HS-5 (cell line): ENCODE measurements around the gene CSNK1G2.
A peak's percentile ranks its signal among the peaks of the same experiment; 100 is the strongest.

ENCODE experiments used
- DNase-seq: peaks from one replicate; pipeline ENCODE4 v3.0.0-alpha.2; 2012; ENCODE audit warnings: low read depth

CSNK1G2 gene

DNA sequence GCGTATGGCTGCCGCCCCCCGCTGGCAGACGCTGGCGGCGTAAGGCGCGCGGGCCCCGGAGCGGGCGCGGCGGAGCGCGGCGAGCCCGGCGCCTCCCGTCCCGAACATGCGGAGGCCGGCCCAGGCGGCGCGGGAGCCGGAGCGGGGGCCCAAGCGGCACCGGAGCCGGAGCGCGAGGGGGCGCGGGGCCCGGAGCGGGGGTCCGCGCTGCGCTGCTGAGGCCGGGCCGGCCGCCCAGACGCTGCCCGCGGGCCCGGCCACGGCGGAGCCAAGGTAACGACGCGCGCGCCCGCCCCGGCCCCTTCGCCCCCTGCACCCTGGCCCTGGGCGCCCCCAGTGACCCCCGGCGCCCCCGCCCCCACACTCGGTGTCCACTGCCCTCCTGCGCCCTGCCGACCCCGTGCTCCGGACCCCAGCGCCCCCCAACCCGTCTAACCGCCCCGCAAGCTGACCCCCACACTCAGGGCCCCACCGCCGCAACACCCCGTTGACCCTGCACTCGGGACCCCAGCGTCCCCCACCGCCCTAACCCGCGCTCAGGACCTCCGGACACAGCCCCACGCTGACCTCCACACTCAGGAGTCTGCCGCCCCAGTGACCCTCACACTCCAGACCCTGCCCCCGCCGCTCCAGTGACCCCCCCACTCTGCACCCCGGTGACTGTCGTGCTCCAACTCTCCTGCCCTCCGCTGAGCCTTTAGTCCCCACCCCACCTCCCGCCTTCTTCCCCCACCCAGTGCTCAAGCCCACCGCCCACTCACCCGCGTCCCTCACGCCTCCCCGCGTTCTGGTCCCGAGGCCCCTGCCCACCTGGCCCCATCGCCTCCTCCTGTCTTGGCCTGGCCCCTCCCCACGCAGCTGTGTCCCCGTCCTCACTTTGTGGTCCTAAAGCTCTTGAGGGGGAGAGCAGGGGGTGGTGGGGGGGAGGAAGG, at the start of gene CSNK1G2:
Gene CSNK1G2, plus strand, starts transcription at position 27 of the 932 bp plus-strand sequence. CDS start 28,601 bp downstream, outside the sequence.
- DNase-seq = no peak

DNA sequence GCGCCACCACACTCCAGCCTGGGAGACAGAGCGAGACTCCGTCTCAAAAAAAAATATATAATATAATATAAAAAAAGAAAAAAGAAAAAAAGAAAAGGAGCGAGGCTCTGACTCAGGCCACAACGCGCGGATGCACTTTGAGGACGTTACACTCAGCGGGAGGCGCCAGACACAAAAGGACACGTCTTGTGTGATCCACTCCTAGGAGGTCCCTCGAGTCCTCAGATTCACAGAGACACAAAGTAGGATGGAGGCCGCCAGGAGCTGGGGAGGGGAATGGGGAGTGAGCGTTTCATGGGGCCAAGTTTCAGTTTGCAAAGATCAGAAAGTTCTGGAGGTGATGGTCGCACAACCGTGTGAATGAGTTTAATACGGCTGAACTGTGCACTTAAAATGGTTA, 47.2 kb upstream of the CSNK1G2 start:
- no peak for DNase-seq

DNA sequence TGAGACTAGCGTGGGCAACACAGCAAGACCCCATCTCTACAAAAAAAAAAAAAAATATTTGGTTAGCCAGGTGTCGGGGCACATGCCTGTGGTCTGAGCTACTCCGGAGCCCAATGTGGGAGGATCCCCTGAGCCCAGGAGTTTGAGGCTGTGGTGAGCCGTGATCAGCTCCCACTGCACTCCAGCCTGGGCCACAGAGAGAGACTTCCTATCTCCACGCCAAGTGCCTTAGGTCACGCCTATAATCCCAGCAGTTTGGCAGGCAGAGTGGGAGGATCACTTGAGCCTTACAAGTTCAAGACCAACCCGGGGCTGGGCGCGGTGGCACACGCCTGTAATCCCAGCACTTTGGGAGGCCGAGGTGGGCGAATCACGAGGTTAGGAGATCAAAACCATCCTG, 44.5 kb upstream of the CSNK1G2 start:
- DNase-seq = no peak

DNA sequence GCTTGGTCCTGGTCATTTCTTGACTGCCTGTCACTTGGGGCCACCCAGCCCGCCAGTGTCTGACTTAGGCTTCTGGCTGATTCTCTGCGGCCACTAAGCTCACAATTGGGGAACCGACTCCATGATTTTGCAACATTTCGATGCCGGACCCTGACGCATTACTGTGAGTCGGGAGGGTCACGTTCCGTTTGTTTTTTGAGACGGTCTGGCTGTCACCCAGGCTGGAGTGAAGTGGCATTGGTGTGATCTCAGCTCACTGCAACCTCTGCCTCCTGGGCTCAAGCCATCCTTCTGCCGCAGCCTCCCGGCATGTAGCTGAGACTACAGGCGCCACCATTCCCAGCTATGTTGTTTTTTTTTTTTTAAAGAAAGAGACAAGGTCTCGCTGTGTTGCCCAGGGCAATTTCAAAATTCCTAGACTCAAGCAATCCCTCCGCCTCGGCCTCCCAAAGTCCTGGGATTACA, 39.0 kb upstream of the CSNK1G2 start:
- no peak for DNase-seq

DNA sequence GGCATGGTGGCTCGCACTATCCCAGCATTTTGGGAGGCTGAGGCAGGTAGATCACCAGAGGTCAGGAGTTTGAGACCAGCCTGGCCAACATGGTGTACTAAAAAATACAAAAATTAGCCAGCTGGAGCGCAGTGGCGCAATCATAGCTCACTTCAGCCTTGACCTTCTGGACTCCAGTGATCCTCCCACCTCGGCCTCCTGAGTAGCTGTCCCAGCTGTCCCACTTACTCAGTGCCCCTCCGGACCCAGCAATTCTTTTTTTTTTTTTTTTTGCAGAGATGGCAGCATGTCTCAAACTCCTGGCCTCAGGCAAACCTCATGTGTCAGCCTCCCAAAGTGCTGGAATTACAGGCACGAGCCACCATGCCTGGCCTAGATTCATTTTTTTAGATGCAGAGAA, 38.0 kb upstream of the CSNK1G2 start:
- no peak for DNase-seq

DNA sequence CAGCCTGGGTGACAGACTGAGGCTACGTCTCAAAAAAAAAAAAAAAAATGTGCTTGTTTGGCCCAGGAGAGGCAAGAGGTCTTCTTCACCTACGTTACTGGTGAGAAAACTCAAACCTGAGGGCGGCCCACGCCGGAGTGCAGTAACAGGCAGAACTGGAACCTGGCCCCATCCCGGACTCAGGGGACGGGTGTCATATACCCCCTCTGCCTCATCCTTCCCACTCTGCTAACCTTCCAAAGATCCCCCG, 36.2 kb upstream of the CSNK1G2 start:
- DNase-seq = no peak

DNA sequence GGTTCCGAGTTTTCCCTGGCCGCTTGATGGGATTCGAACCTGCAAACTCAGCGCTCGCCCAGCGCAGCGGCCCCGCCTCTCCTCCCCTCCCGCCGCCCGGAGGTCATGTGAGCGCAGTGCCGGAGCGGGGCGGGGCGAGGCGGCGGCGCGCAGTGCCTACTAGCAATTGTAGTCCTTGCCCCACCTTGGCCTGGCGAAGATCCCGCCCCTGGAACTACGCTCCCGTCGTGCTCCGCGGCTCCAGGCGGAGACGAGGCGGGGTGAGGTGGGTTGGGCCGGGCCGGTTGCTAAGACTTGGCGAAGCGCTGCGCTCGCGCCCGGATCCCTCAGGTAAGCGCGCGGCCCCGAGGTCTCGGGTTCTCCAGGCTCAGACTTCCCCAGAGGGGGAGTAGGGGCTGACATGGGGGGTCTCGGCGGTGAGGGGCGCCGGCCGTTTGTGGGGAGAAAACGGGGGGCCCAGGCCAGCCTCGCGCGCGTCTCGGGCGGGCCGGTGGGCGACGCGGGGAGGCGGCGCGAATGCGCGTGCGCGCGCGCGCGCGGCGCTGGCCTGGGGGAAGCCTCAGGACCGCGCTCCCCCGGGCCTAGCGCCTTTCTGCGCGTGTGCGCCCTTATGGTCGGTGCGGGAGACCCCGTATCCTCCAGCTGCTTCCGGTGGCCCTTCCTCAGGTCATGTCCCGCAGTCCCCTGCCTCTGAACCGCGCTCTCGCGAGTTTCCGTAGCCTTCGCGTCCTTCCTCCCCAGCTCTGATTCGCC, 35.7 kb upstream of the CSNK1G2 start, which contains the start of the genes ADAT3 and SCAMP4:
Gene ADAT3, plus strand, starts transcription at position 290 of the 753 bp plus-strand sequence. CDS start 6,649 bp downstream, outside the sequence.
Gene SCAMP4, plus strand, starts transcription at position 290 of the 753 bp plus-strand sequence. CDS start 9,621 bp downstream, outside the sequence.
- peak; percentile 82 for DNase-seq

DNA sequence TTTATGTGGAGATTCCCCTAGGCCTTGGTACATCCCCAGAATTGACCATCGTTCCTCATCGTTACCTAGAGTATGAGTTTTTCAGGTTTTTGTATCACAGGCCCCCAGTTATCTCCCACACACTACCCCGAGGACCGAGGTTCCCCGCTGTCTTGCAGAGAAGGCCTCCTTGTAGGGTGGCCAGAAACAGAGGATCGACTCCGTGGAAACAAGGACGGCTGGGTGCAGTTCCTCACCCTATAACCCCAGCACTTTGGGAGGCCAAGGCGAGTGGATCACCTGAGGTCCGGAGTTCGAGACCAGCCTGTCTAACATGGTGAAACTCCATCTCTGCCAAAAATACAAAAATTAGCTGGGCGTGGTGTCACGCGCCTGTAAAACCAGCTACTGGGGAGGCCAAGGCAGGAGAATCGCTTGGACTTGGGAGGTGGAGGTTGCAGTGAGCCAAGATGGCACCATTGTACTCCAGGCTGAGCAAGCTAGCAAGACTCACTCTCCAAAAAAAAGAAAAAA, 35.1 kb upstream of the CSNK1G2 start:
- DNase-seq = no peak

DNA sequence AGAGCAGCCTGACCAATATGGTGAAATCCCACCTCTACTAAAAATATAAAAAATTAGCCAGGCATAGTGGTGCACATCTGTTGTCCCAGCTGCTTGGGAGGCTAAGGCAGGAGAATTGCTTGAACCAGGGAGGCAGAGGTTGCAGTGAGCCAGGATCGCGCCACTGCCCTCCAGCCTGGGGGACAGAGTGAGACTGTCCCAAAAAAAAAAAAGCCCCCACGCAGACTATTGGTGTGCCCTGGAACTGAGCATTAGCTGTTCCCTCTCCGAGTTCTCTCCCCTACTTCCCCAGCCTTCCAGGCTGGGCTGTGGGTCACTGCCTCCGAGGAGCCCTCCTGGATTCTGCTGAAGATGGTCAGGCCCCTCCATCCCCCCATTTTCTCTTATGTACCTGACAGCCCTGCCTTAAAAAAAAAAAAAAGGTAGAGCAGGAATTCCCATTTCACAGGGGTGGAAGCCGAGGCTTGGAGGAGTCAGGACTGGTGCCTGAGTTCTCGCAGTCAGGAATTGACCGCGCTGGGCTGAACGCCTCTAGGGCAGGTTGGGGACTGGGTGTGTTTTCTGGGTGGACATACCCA, 33.9 kb upstream of the CSNK1G2 start:
- DNase-seq = no peak

DNA sequence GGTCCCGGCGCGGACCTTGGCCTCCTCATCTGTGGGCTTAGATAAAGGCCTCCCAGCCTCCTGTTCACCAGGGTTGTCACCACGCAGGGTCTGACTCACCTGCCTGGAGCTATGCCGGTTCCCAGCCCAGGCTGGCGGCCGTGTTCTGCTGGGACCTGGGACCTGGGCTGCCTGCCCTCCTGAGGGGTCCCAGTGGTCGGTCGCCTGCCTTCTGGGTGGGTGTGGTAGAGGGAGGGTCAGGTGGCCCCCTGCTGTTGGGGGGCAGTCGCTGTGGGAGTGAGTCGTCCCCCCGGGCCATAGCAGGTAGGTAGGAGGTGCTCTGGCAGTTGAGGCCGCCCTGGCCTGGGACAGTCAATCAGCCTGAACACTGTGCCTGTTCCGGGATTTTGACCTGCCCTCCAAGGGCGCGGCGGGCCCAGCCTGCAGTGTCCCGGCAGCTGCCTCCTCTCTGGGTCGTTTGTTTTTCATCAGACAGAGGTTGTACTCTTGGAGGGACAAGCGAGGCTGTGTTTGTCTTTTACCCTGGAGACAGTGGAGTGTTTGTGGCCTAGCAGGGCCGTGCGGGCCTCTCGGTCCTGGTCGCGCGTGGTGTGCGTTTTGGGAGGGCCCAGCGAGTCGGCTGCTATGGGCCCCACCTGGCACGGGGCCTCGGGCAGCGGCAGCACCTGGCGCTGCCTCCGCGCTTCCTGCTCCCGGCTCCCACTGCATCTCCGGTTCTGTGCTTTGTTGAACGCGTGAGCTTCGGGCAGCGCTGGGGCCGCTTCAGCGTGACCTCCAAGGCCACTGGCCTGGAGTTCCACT, 33.2 kb upstream of the CSNK1G2 start:
- DNase-seq = no peak

DNA sequence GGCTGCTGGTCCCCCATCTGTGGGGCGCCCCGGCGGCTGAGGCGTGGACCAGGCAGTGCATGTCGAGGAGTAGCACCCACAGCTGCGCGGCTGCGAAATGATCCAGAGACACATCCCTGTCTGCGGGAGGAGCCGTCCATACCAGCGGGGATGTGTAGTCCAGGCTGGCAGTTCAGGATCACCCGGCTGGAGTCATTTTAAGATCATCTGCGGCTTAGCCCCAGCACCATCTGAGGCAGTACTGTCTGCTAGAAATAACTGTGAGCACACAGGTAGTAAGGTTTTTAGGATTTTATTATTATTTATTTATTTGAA, 32.7 kb upstream of the CSNK1G2 start:
- no peak for DNase-seq

DNA sequence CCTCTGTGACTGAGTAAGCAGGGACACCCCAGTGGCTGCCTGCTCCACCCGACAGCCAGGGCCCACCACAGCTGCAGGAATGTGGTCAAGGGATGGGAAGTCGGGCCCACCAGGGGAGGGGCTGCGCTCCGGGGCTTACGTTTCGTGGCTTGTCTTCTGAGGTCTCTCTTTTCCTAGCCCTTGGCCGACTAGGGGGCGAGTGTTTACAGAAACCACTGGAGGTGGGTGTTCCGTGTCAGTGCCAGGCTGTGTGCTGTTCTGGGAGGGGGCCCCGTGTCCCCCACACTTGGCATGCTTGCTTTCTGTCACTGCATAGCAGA, 31.3 kb upstream of the CSNK1G2 start:
- no peak for DNase-seq

DNA sequence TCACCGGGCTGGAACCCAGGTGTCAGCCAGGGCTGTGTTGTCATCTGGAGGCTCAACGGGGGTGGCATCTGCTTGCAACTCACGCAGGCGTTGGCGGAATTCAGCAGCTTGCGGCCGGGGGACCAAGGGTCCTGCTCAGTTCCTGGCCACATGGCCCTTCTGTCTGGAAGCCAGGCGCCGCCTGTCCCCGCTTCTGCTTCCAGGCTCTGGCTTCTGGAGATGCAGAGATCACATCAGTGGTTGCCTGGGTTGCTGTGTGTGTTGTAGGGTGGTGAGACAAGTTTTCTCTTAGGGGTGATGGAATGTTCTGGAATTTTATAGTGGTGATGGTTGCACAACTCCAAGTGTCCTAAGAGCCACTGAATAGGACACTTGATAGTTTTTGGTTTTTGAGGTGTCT, 30.8 kb upstream of the CSNK1G2 start:
- no peak for DNase-seq

DNA sequence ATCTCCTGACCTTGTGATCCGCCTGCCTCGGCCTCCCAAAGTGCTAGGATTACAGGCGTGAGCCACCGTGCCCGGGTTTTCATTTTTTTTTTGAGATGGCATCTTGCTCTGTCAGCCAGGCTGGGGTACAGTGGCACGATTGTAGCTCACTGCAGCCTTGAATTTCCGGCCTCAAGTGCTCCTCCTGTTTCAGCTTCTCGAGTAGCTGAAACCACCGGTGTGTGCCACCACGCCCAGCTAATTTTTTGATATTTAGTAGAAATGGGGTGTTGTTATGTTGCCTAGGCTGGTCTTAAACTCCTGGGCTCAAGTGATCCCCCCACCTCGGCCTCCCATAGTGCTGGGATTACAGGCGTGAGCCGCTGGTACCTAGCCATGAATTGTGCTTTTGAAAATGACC, 29.9 kb upstream of the CSNK1G2 start:
- no peak for DNase-seq

DNA sequence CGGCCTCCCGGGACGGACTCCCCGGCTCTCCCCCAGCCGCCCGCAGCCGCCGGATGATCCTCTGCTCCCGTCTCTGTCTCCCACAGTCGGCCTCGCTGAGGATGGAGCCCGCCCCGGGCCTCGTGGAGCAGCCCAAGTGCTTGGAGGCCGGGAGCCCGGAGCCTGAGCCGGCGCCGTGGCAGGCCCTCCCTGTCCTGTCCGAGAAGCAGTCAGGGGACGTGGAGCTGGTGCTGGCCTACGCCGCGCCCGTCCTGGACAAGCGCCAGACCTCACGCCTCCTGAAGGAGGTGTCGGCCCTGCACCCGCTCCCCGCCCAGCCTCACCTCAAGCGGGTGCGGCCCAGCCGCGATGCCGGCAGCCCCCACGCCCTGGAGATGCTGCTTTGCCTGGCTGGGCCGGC, 29.0 kb upstream of the CSNK1G2 start:
- DNase-seq = no peak

DNA sequence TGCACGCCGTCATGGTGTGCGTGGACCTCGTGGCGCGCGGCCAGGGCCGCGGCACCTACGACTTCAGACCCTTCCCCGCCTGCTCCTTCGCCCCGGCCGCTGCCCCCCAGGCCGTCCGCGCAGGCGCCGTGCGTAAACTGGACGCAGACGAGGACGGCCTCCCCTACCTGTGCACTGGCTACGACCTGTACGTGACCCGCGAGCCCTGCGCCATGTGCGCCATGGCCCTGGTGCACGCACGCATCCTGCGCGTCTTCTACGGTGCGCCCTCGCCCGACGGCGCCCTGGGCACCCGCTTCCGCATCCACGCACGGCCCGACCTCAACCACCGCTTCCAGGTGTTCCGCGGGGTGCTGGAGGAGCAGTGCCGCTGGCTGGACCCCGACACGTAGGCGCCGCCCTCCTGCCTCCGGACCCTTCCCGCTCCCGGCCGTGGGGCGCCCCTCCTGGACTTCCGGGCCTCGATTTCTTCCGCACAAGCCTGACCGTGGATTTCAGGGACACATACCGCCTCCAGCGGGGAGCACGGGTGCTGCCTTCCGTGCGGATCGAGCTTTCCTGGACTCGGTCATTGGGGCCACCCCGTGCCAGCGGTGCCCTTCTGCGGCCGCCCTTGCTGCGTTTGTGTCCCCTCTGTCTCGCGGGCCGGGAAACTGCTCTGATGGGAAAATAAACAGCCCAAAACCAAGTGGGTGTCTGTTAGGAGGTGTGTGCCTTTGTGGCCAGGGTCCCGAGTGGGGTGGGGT, 28.0 kb upstream of the CSNK1G2 start:
- no peak for DNase-seq

DNA sequence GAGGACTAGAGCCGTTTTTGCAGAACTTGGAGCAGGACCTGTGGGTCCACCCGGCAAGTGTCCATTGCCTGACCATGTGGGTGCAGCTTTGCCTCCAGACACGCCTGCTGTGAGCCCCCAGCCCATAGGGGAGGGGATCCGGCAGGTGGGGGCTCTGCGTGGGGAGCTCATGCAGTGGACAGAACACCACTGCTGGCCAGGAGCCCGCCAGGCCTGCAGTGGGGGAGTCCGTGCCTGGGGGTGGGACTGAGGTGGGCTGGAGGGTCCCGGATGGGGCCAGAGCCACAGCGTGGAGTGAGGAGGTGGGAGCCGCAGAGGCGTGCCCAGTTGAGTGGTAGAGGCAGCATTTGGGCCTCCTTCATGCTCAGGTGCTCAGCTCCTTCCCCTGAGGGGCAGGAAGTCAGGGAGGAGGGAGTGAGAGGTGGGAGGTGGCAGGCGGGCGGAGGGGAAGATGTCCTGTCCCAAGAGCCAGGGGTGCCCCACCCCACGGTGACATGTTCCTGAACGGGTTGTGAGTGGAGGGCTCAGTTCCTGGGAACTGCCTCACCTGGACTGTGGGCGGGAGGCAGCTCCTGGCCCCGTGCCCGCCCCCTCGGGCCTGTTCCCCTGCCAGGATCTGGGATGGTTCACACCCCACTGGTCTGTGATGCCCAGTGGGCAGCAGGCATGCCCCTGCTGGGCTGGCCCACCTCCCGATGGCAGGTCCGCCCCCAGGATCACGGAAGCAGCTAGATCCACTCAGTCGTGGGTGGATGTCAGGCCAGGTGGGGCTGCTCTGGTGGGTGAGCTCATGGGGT, 27.0 kb upstream of the CSNK1G2 start:
- DNase-seq = no peak

DNA sequence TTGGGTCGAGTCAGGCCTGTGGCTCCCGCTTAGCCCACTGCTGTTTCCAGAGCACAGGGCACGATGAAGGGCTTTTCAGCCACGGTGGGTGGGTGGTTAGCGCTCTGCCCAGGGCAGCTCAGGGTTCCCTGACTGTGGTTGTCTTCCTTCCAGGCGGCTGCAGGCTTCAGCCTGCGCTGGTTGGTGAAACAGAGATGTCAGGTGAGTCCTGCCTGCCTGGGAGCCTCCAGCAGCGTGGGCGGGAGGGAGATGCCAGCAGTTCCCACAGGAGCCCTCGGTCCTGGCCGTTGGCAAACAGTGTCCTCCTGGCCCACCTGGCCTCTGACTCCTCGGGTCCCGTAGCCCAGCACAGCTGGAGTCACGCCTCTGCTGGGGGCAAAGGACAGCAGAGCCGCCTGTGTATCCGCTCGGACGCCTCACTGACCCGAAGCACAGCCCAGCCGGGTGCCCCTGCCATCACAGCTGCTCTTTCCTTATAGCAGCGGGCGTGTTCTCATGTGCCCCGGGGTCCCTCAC, 26.1 kb upstream of the CSNK1G2 start:
- no peak for DNase-seq

DNA sequence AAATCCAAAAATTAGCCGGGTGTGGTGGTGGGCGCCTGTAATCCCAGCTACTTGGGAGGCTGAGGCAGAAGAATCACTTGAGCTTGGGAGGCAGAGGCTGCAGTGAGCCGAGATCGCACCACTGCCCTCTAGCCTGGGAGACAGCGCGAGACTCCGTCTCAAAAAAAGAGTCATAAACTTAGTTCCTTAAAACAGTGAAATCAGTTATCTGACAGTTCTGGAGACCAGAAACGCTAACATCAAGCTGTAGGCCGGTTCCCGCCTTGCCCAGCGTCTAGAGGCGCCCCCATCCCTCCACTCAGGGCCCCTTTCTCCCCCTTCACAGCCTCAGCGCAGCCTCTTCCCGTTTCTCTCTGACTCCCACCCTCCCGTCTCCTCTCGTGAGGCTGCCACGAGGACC, 23.8 kb upstream of the CSNK1G2 start:
- no peak for DNase-seq

DNA sequence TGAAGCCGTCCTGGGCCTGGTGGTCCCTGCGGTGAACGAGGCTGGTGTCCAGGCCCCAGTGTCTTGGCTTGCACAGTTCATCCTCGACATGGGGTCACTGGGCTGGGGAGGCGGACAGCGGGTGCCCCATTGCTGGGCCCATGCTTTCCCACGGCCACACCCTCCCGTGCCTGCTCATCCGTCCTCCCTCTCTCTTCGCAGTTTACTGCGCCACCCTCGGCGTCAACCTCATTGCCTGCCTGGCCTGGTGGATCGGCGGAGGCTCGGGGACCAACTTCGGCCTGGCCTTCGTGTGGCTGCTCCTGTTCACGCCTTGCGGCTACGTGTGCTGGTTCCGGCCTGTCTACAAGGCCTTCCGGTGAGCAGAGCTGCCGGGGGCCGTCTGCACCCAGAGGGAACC, 23.0 kb upstream of the CSNK1G2 start:
- DNase-seq = no peak
